HEK293 (cell line): Measurements from ENCODE around the gene UACA.

Experiments used
- CTCF ChIA-PET: fragments of 350-600 bp; formaldehyde crosslinking; extraction: SDS; loops from one replicate; lab custom pipeline; 2021; ENCODE audit warnings: antibody characterized with exemption; lab: Yijun Ruan, JAX
- POLR2A ChIA-PET: fragments of 300-600 bp; formaldehyde crosslinking; extraction: SDS; loops from one replicate; lab custom pipeline; 2020; ENCODE audit warnings: antibody characterized with exemption, inconsistent platforms; lab: Yijun Ruan, JAX
- H3K27ac ChIP-seq: fragments of 200-500 bp; sonication (Bioruptor generic); 2 replicates; pipeline ENCODE4 v1.5.1; 2014; ENCODE audit warnings: low read depth, low read length, control low read depth, inconsistent platforms; ENCODE audit errors: extremely low read depth
- H3K36me3 ChIP-seq, 2 experiments: fragments of 200-500 bp in 1 of 2; sonication (Bioruptor generic) in 1 of 2; 1 replicate in 1 of 2; 2 replicates in 1 of 2; pipeline ENCODE4 v1.5.1; 2014 to 2017; ENCODE audit warnings: inconsistent platforms in 2 of 2, low read length in 2 of 2; ENCODE audit not compliant: control insufficient read depth in 2 of 2, insufficient read depth in 1 of 2
- H3K4me1 ChIP-seq: fragments of 200-500 bp; sonication (Bioruptor generic); 2 replicates; pipeline ENCODE4 v1.5.1; 2014; ENCODE audit warnings: mild to moderate bottlenecking, low read length, inconsistent platforms; ENCODE audit not compliant: control insufficient read depth, insufficient read depth
- H3K4me3 ChIP-seq: 2 replicates; pipeline ENCODE4 v1.5.1; 2011; ENCODE audit warnings: low read depth, mild to moderate bottlenecking, control low read depth, low read length, moderate library complexity
- H3K9me3 ChIP-seq: fragments of 200-500 bp; sonication (Bioruptor generic); 2 replicates; pipeline ENCODE4 v1.5.1; 2014; ENCODE audit warnings: low read depth, low read length, inconsistent platforms; ENCODE audit not compliant: control insufficient read depth, insufficient read depth
- ATF2 ChIP-seq: fragments of 450-650 bp; formaldehyde crosslinking; IDR thresholded peaks from 2 replicates; pipeline ENCODE4 v1.5.1; 2016; ENCODE audit warnings: missing biosample characterization, missing genetic modification characterization, low read depth
- GLI2 ChIP-seq: fragments of 450-650 bp; formaldehyde crosslinking; IDR thresholded peaks from 2 replicates; pipeline ENCODE4; 2017; ENCODE audit warnings: missing biosample characterization, missing genetic modification characterization, low read depth, borderline replicate concordance
- HOXC10 ChIP-seq: sonication (generic); formaldehyde crosslinking; IDR thresholded peaks from 2 replicates; pipeline ENCODE4 v1.8.1; 2023; ENCODE audit warnings: mild to moderate bottlenecking, missing genetic modification reagents
- HOXD13 ChIP-seq: sonication (generic); formaldehyde crosslinking; IDR thresholded peaks from 2 replicates; pipeline ENCODE4 v1.8.0; 2022; ENCODE audit warnings: missing genetic modification reagents, borderline replicate concordance
- MEIS1 ChIP-seq: sonication (generic); formaldehyde crosslinking; IDR thresholded peaks from 2 replicates; pipeline ENCODE4 v1.8.1; 2022; ENCODE audit warnings: missing genetic modification reagents, mild to moderate bottlenecking, borderline replicate concordance
- REPIN1 ChIP-seq: fragments of 450-650 bp; formaldehyde crosslinking; IDR thresholded peaks from 2 replicates; pipeline ENCODE4 v1.5.1; 2017; ENCODE audit warnings: missing biosample characterization, missing genetic modification characterization, low read depth
- SETDB1 ChIP-seq: IDR thresholded peaks from one replicate; pipeline ENCODE4 v1.6.1; 2017; ENCODE audit warnings: mild to moderate bottlenecking, low read length, moderate library complexity, mixed read lengths; ENCODE audit not compliant: insufficient read length
- SP7 ChIP-seq: fragments of 450-650 bp; formaldehyde crosslinking; IDR thresholded peaks from 2 replicates; pipeline ENCODE4 v1.5.1; 2016; ENCODE audit warnings: missing biosample characterization, missing genetic modification characterization
- YY2 ChIP-seq: fragments of 450-650 bp; formaldehyde crosslinking; IDR thresholded peaks from 2 replicates; pipeline ENCODE4 v1.5.1; 2016; ENCODE audit warnings: missing biosample characterization, missing genetic modification characterization
- ZBTB21 ChIP-seq: fragments of 450-650 bp; formaldehyde crosslinking; IDR thresholded peaks from 2 replicates; pipeline ENCODE4 v1.5.1; 2017; ENCODE audit warnings: missing biosample characterization, missing genetic modification characterization
- ZBTB44 ChIP-seq: fragments of 450-650 bp; IDR thresholded peaks from 2 replicates; pipeline ENCODE4 v1.5.1; 2018; ENCODE audit warnings: missing biosample characterization, mild to moderate bottlenecking, missing genetic modification characterization
- ZNF112 ChIP-seq: fragments of 450-650 bp; formaldehyde crosslinking; IDR thresholded peaks from 2 replicates; pipeline ENCODE4 v1.5.0; 2017; ENCODE audit warnings: missing biosample characterization, missing genetic modification characterization
- ZNF146 ChIP-seq: fragments of 450-650 bp; formaldehyde crosslinking; IDR thresholded peaks from 2 replicates; pipeline ENCODE4 v1.5.1; 2016; ENCODE audit warnings: missing biosample characterization, missing genetic modification characterization
- ZNF184 ChIP-seq: fragments of 450-650 bp; IDR thresholded peaks from 2 replicates; pipeline ENCODE4 v1.5.1; 2018; ENCODE audit warnings: missing biosample characterization, mild to moderate bottlenecking, missing genetic modification characterization
- ZNF19 ChIP-seq: fragments of 450-650 bp; formaldehyde crosslinking; IDR thresholded peaks from 2 replicates; pipeline ENCODE4; 2016; ENCODE audit warnings: missing biosample characterization, missing genetic modification characterization, low read depth
- ZNF366 ChIP-seq: fragments of 450-650 bp; formaldehyde crosslinking; conservative IDR thresholded peaks from 2 replicates; pipeline ENCODE4 v1.5.1; 2016; ENCODE audit warnings: missing biosample characterization, missing genetic modification characterization
- ZNF426 ChIP-seq: fragments of 450-650 bp; formaldehyde crosslinking; IDR thresholded peaks from 2 replicates; pipeline ENCODE4 v1.5.1; 2017; ENCODE audit warnings: missing biosample characterization, missing genetic modification characterization, mild to moderate bottlenecking, inconsistent platforms, moderate library complexity
- ZNF48 ChIP-seq: fragments of 450-650 bp; formaldehyde crosslinking; IDR thresholded peaks from 2 replicates; pipeline ENCODE4 v1.5.1; 2016; ENCODE audit warnings: missing biosample characterization, missing genetic modification characterization
- ZNF544 ChIP-seq: fragments of 450-650 bp; formaldehyde crosslinking; IDR thresholded peaks from 2 replicates; pipeline ENCODE4 v1.5.0; 2017; ENCODE audit warnings: missing biosample characterization, missing genetic modification characterization
- ZNF600 ChIP-seq: fragments of 450-650 bp; formaldehyde crosslinking; IDR thresholded peaks from 2 replicates; pipeline ENCODE4 v1.5.1; 2016; ENCODE audit warnings: missing biosample characterization, missing genetic modification characterization
- ZNF610 ChIP-seq: fragments of 450-650 bp; formaldehyde crosslinking; IDR thresholded peaks from 2 replicates; pipeline ENCODE4 v1.5.1; 2016; ENCODE audit warnings: missing biosample characterization, missing genetic modification characterization, borderline replicate concordance
- ZNF670 ChIP-seq: fragments of 450-650 bp; formaldehyde crosslinking; IDR thresholded peaks from 2 replicates; pipeline ENCODE4 v1.5.1; 2016; ENCODE audit warnings: missing biosample characterization, missing genetic modification characterization, low read depth
- TF ChIP-seq, protein P1 (sequence below): fragments of 450-650 bp; formaldehyde crosslinking; IDR thresholded peaks from 2 replicates; pipeline ENCODE4 v1.5.1; 2016; ENCODE audit warnings: missing biosample characterization, missing genetic modification characterization
- TF ChIP-seq, protein P2 (sequence below): fragments of 450-650 bp; formaldehyde crosslinking; IDR thresholded peaks from 2 replicates; pipeline ENCODE4 v1.5.1; 2016; ENCODE audit warnings: missing biosample characterization, missing genetic modification characterization
- TF ChIP-seq, protein P3 (sequence below): fragments of 450-650 bp; formaldehyde crosslinking; IDR thresholded peaks from 2 replicates; pipeline ENCODE4 v1.5.1; 2016; ENCODE audit warnings: missing biosample characterization, missing genetic modification characterization, borderline replicate concordance

Gene UACA

DNA sequence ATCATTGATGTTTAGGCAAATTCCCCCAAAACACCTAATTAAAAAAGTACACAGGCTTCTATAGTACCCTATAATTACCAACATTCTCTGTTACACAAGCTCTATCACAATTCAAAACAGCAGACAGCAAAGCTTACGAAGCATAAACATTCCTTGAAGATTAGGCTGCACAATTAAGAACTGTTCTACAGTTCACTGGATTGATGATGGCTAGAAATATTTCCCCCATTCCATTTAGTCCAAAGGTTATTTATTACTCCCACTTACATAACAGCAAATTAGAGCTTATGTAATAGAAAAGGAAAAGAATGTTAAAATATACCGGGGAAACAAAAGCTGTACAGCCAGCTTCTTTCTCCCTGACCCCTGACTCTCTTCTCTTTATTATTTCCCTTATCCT, 49.3 kb downstream of the UACA start (continued):
- TF ChIP-seq SETDB1 (no peak), GLI2 (tag by site-specific recombination) (0 out of 2 replicates have a peak, but pooled peaks have one; percentile 2), HOXC10 (CRISPR knock-in tag) (no peak), MEIS1 (CRISPR knock-in tag) (no peak), ATF2 (tag by site-specific recombination) (no peak), ZNF544 (tag by site-specific recombination) (no peak), SP7 (peak; percentile 100), ZNF184 (tag by site-specific recombination) (no peak), ZNF600 (no peak), YY2 (no peak), ZBTB44 (tag by site-specific recombination) (no peak), ZBTB21 (0 out of 2 replicates have a peak, but pooled peaks have one; percentile 32), ZNF146 (tag by site-specific recombination) (no peak), ZNF366 (tag by site-specific recombination) (peak; percentile 54; the same call in 1 of the 2 replicates), ZNF112 (no peak)
- TF ChIP-seq, protein P1, sequence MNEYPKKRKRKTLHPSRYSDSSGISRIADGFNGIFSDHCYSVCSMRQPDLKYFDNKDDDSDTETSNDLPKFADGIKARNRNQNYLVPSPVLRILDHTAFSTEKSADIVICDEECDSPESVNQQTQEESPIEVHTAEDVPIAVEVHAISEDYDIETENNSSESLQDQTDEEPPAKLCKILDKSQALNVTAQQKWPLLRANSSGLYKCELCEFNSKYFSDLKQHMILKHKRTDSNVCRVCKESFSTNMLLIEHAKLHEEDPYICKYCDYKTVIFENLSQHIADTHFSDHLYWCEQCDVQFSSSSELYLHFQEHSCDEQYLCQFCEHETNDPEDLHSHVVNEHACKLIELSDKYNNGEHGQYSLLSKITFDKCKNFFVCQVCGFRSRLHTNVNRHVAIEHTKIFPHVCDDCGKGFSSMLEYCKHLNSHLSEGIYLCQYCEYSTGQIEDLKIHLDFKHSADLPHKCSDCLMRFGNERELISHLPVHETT (tag by site-specific recombination) = no peak
- TF ChIP-seq, protein P2, sequence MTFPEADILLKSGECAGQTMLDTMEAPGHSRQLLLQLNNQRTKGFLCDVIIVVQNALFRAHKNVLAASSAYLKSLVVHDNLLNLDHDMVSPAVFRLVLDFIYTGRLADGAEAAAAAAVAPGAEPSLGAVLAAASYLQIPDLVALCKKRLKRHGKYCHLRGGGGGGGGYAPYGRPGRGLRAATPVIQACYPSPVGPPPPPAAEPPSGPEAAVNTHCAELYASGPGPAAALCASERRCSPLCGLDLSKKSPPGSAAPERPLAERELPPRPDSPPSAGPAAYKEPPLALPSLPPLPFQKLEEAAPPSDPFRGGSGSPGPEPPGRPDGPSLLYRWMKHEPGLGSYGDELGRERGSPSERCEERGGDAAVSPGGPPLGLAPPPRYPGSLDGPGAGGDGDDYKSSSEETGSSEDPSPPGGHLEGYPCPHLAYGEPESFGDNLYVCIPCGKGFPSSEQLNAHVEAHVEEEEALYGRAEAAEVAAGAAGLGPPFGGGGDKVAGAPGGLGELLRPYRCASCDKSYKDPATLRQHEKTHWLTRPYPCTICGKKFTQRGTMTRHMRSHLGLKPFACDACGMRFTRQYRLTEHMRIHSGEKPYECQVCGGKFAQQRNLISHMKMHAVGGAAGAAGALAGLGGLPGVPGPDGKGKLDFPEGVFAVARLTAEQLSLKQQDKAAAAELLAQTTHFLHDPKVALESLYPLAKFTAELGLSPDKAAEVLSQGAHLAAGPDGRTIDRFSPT (tag by site-specific recombination) = peak; percentile 60; the same call in 1 of the 2 replicates
- TF ChIP-seq, protein P3, sequence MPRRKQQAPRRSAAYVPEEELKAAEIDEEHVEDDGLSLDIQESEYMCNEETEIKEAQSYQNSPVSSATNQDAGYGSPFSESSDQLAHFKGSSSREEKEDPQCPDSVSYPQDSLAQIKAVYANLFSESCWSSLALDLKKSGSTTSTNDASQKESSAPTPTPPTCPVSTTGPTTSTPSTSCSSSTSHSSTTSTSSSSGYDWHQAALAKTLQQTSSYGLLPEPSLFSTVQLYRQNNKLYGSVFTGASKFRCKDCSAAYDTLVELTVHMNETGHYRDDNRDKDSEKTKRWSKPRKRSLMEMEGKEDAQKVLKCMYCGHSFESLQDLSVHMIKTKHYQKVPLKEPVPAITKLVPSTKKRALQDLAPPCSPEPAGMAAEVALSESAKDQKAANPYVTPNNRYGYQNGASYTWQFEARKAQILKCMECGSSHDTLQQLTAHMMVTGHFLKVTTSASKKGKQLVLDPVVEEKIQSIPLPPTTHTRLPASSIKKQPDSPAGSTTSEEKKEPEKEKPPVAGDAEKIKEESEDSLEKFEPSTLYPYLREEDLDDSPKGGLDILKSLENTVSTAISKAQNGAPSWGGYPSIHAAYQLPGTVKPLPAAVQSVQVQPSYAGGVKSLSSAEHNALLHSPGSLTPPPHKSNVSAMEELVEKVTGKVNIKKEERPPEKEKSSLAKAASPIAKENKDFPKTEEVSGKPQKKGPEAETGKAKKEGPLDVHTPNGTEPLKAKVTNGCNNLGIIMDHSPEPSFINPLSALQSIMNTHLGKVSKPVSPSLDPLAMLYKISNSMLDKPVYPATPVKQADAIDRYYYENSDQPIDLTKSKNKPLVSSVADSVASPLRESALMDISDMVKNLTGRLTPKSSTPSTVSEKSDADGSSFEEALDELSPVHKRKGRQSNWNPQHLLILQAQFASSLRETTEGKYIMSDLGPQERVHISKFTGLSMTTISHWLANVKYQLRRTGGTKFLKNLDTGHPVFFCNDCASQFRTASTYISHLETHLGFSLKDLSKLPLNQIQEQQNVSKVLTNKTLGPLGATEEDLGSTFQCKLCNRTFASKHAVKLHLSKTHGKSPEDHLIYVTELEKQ (tag by site-specific recombination) = no peak

GRCh38 chr15:70712271-70712670, 51.1 kb downstream of the UACA start:
- Histone ChIP-seq H3K9me3 (no peaks in the 10 kb centered on the region), H3K36me3 (peaks cover 0 to 3% of the 10 kb centered on the region in 2 experiments; a peak in 1 of 3 replicates), H3K4me1 (peaks cover 50% of the 10 kb centered on the region), H3K27ac (no peak overlapping the region), H3K4me3 (no peak overlapping the region)
- ChIA-PET CTCF (interaction anchor here (1.5 to 4.6 kb wide), 3 partner anchors 11 to 100 kb away, joined by 4 to 57 read pairs (median 19); no protein-coding TSS in a partner anchor), POLR2A (no interaction called here)
- TF ChIP-seq ZNF48 (tag by site-specific recombination) (no peak), ZNF426 (no peak), REPIN1 (tag by site-specific recombination) (no peak), ZNF670 (no peak), ZNF19 (tag by site-specific recombination) (no peak), HOXD13 (CRISPR knock-in tag) (no peak), ZNF610 (tag by site-specific recombination) (no peak)
- TF ChIP-seq, protein P3 (tag by site-specific recombination) = no peak
